HCT116 (cell line): ENCODE results near the gene SLAMF1. TPM values are rescaled to one million over a fixed set of nuclear protein-coding genes. Genes with fewer than 3 reads are reported as not detected.

Source experiments
- ATAC-seq: fragments of 200-7000 bp; cut with Tn5 transposase; 2 replicates; pipeline ENCODE4 v1.9.1; 2020; ENCODE audit warnings: mild to moderate bottlenecking, moderate library complexity
- BruUV-seq: library from RNA; stranded (reverse); fragments of 400-500 nt; replicated peaks from 2 replicates; lab custom pipeline; 2021; lab: Mats Ljungman, UMichigan
- CTCF ChIA-PET: fragments of 300-600 bp; sonication (Branson Sonifier 250); formaldehyde crosslinking; loops from one replicate; lab custom pipeline; 2021; ENCODE audit warnings: antibody characterized with exemption; lab: Charles Lee
- POLR2A ChIA-PET: fragments of 300-600, 350-600 bp; sonication (Branson Sonifier 250); formaldehyde crosslinking; loops from one replicate; lab custom pipeline; 2021; ENCODE audit warnings: antibody characterized with exemption; lab: Charles Lee
- RAD21 ChIA-PET, 2 experiments: fragments of 300-600 bp; sonication (Branson Sonifier 250); formaldehyde crosslinking; loops; one replicate each; lab custom pipeline; 2023; ENCODE audit warnings: low total read pairs in 2 of 2; ENCODE audit not compliant: uncharacterized antibody in 2 of 2, unreplicated experiment in 2 of 2, low non-redundant PET in 1 of 2; lab: Charles Lee
- DNase-seq: peaks from one replicate; pipeline ENCODE4 v3.0.0-alpha.2; 2010; ENCODE audit warnings: low read depth, low spot score
- H2AFZ ChIP-seq: fragments of 200-600 bp; shearing (Covaris generic), sonication (generic); 2 replicates; pipeline ENCODE4 v1.6.1; 2017; ENCODE audit warnings: low read depth, mixed run types, mixed read lengths, antibody characterized with exemption, low read length; ENCODE audit not compliant: poor library complexity, severe bottlenecking
- H3K27ac ChIP-seq: 2 replicates; pipeline ENCODE4 v1.5.1; 2012; ENCODE audit warnings: low read depth, low read length
- H3K27me3 ChIP-seq: fragments of 200-600 bp; sonication (generic); 2 replicates; pipeline ENCODE4 v1.6.1; 2016; ENCODE audit warnings: mixed run types, low read length, mixed read lengths; ENCODE audit not compliant: insufficient read depth
- H3K36me3 ChIP-seq, 2 experiments: fragments of 200-500 bp in 1 of 2; fragments of 200-600 bp in 1 of 2; sonication (Bioruptor generic) in 1 of 2; sonication (generic) in 1 of 2; 2 replicates each; pipeline versions ENCODE4 v1.5.1 to v1.6.1; 2014 to 2016; ENCODE audit warnings: low read length in 2 of 2, inconsistent platforms in 1 of 2, mixed read lengths in 1 of 2, mixed run types in 1 of 2; ENCODE audit not compliant: insufficient read depth in 2 of 2, control insufficient read depth in 1 of 2
- H3K4me1 ChIP-seq, 2 experiments: fragments of 200-600 bp in 1 of 2; sonication (generic) in 1 of 2; 2 replicates each; pipeline versions ENCODE4 v1.5.1 to v1.6.1; 2012 to 2017; ENCODE audit warnings: low read length in 2 of 2, inconsistent platforms in 1 of 2, mild to moderate bottlenecking in 1 of 2, mixed read lengths in 1 of 2, mixed run types in 1 of 2, moderate library complexity in 1 of 2; ENCODE audit not compliant: insufficient read depth in 2 of 2, control insufficient read depth in 1 of 2
- H3K4me2 ChIP-seq: fragments of 200-600 bp; sonication (generic); 2 replicates; pipeline ENCODE4 v1.6.1; 2017; ENCODE audit warnings: mixed run types, low read length, mixed read lengths
- H3K4me3 ChIP-seq, 2 experiments: fragments of 200-600 bp in 1 of 2; sonication (generic) in 1 of 2; replicated peaks in 1 of 2; 2 replicates each; pipeline ENCODE4 v1.5.1; 2011 to 2016; ENCODE audit warnings: low read length in 2 of 2, control low read depth in 1 of 2, low read depth in 1 of 2, mild to moderate bottlenecking in 1 of 2, mixed read lengths in 1 of 2, mixed run types in 1 of 2
- H3K79me2 ChIP-seq: fragments of 200-600 bp; sonication (generic); 2 replicates; pipeline ENCODE4 v1.6.1; 2017; ENCODE audit warnings: mild to moderate bottlenecking, mixed run types, low read length, moderate library complexity, mixed read lengths; ENCODE audit not compliant: insufficient read depth
- H3K9ac ChIP-seq: fragments of 200-600 bp; sonication (generic); 2 replicates; pipeline ENCODE4 v1.6.1; 2016; ENCODE audit warnings: low read length, mixed read lengths
- H3K9me2 ChIP-seq: fragments of 200-600 bp; sonication (generic), shearing (Covaris generic); 2 replicates; pipeline ENCODE4 v1.6.1; 2017; ENCODE audit warnings: mixed run types, mild to moderate bottlenecking, moderate library complexity; ENCODE audit not compliant: insufficient read depth
- H3K9me3 ChIP-seq, 2 experiments: fragments of 200-500 bp in 1 of 2; fragments of 200-600 bp in 1 of 2; sonication (Bioruptor generic) in 1 of 2; sonication (generic) in 1 of 2; 2 replicates each; pipeline ENCODE4 v1.6.1; 2014 to 2017; ENCODE audit warnings: low read length in 2 of 2, mixed read lengths in 2 of 2, inconsistent platforms in 1 of 2, low read depth in 1 of 2, mild to moderate bottlenecking in 1 of 2, mixed run types in 1 of 2, moderate library complexity in 1 of 2; ENCODE audit not compliant: control insufficient read depth in 1 of 2, insufficient read depth in 1 of 2
- H4K20me1 ChIP-seq: fragments of 200-600 bp; sonication (generic), shearing (Covaris generic); 2 replicates; pipeline ENCODE4 v1.6.1; 2017; ENCODE audit warnings: mixed run types, mild to moderate bottlenecking, moderate library complexity; ENCODE audit not compliant: insufficient read depth
- ATF3 ChIP-seq: IDR thresholded peaks from 2 replicates; pipeline ENCODE4 v1.6.1; 2012
- CBX3 ChIP-seq: IDR thresholded peaks from 2 replicates; pipeline ENCODE4 v1.6.1; 2012; ENCODE audit warnings: low read depth
- EGR1 ChIP-seq: IDR thresholded peaks from 2 replicates; pipeline ENCODE4 v1.6.1; 2012; ENCODE audit warnings: low read depth
- ELF1 ChIP-seq: IDR thresholded peaks from 2 replicates; pipeline ENCODE4 v1.6.1; 2012; ENCODE audit warnings: low read depth, borderline replicate concordance
- FOSL1 ChIP-seq: IDR thresholded peaks from 2 replicates; pipeline ENCODE4 v1.6.1; 2012; ENCODE audit warnings: low read depth
- MAX ChIP-seq: IDR thresholded peaks from 2 replicates; pipeline ENCODE4 v1.6.1; 2012
- POLR2A ChIP-seq: IDR thresholded peaks from 2 replicates; pipeline ENCODE4 v1.7.0; 2011; ENCODE audit warnings: borderline replicate concordance; ENCODE audit not compliant: insufficient read depth, insufficient read length; ENCODE audit errors: extremely low read depth
- POLR2AphosphoS5 ChIP-seq: IDR thresholded peaks from 2 replicates; pipeline ENCODE4 v1.6.1; 2011; ENCODE audit warnings: mild to moderate bottlenecking, low read depth, low read length, moderate library complexity
- RAD21 ChIP-seq: IDR thresholded peaks from 2 replicates; pipeline ENCODE4 v1.6.1; 2012; ENCODE audit warnings: low read depth, mild to moderate bottlenecking
- SIN3A ChIP-seq: IDR thresholded peaks from 2 replicates; pipeline ENCODE4 v1.6.1; 2012; ENCODE audit warnings: low read depth
- SP1 ChIP-seq: IDR thresholded peaks from 2 replicates; pipeline ENCODE4 v1.6.1; 2012; ENCODE audit warnings: low read depth
- SRF ChIP-seq: IDR thresholded peaks from 2 replicates; pipeline ENCODE4 v1.6.1; 2012; ENCODE audit warnings: low read depth
- TCF7L2 ChIP-seq: IDR thresholded peaks from 2 replicates; pipeline ENCODE4 v1.7.0; 2011; ENCODE audit warnings: borderline replicate concordance, inconsistent platforms; ENCODE audit not compliant: insufficient read depth, insufficient read length; ENCODE audit errors: extremely low read depth
- YY1 ChIP-seq: IDR thresholded peaks from 2 replicates; pipeline ENCODE4 v1.6.1; 2011; ENCODE audit warnings: low read length, low read depth, moderate library complexity, mild to moderate bottlenecking; ENCODE audit not compliant: insufficient replicate concordance; ENCODE audit errors: extremely low read depth
- ZNF274 ChIP-seq: fragments of 200-500 bp; sonication (Bioruptor generic); IDR thresholded peaks from 2 replicates; pipeline ENCODE4 v1.6.1; 2014; ENCODE audit warnings: mild to moderate bottlenecking, low read depth, low read length, inconsistent platforms
- intact Hi-C: fragments of 100-400 bp; cut with micrococcal nuclease; formaldehyde crosslinking; loops from 2 replicates; pipeline ENCODE4 v1.10.0; 2022
- total RNA-seq: library from RNA; stranded (reverse); gene quantifications from one replicate; pipeline ENCODE4 v1.2.1, GENCODE V29; 2021; ENCODE audit not compliant: unreplicated experiment
- TF ChIP-seq, protein P1 (sequence below), 3 experiments: fragments of 200-600 bp in 1 of 3; sonication (generic) in 1 of 3; IDR thresholded peaks in 2 of 3; conservative IDR thresholded peaks in 1 of 3; 2 replicates each; pipeline ENCODE4 v1.5.1; 2012 to 2017; ENCODE audit warnings: low read depth in 2 of 3, low read length in 2 of 3, antibody characterized with exemption in 1 of 3, borderline replicate concordance in 1 of 3, control low read depth in 1 of 3, mild to moderate bottlenecking in 1 of 3, mixed read lengths in 1 of 3, mixed run types in 1 of 3, moderate library complexity in 1 of 3; ENCODE audit not compliant: insufficient read depth in 1 of 3

The SLAMF1 gene
- total RNA-seq, 1 experiment from 2014 or later, result 0.30 TPM

- BruUV-seq, result no TSS peak
- Histone ChIP-seq H3K79me2 (no peaks in the 10 kb centered on the region), H3K4me3 (no peak overlapping the region), H3K27ac (no peak overlapping the region), H3K9me2 (no peaks in the 10 kb centered on the region), H3K9ac (no peak overlapping the region), H3K4me1 (no peaks in the 10 kb centered on the region), H3K27me3 (no peaks in the 10 kb centered on the region; the same call in 1 of the 2 replicates), H4K20me1 (no peaks in the 10 kb centered on the region), H3K9me3 (no peaks in the 10 kb centered on the region), H3K36me3 (no peaks in the 10 kb centered on the region), H2AFZ (no peak overlapping the region), H3K4me2 (no peak overlapping the region)
- ATAC-seq (no peak), DNase-seq (no peak)
- CTCF ChIA-PET, result interaction anchor here (1.1 kb wide), 1 partner anchor 29 kb away, joined by 3 read pairs; no protein-coding TSS in a partner anchor
- TF ChIP-seq SIN3A, result no peak
- RAD21 ChIA-PET, result no interaction called here
- POLR2A ChIA-PET, result no interaction called here
- intact Hi-C loops, result no loop called here
Observed at GRCh38 chr1:160578175-160578524, 68.7 kb downstream of the SLAMF1 start.

DNA sequence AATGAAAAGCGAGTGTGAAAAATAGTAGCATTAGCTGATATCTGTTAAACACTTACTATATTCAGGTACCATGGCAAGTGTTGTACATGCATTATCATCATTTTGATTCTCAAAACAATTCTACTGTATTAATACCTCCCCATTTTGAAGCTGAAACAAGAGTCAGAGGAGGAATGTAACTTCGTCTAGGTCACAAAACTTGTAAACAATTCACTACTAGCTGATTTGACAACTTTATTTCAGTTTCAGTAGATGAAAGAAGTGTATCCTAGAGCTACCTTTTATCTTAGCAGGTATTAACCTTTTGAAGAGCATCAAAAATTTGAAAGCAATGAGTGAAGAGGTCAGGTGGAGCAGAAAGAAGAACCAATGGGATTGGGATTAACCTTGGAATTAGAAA lies 69.2 kb downstream of the SLAMF1 start:
- H3K9me3 ChIP-seq, result no peaks in the 10 kb centered on the region
- H3K36me3 ChIP-seq, result no peaks in the 10 kb centered on the region
- POLR2A ChIA-PET, result no interaction called here
- DNase-seq, result no peak
- H3K9me2 ChIP-seq, result no peaks in the 10 kb centered on the region
- no peak overlapping the region for H3K27ac ChIP-seq
- no peak overlapping the region for H2AFZ ChIP-seq
- no TSS peak for BruUV-seq
- no peaks in the 10 kb centered on the region for H4K20me1 ChIP-seq
- H3K4me1 ChIP-seq, result no peaks in the 10 kb centered on the region
- H3K4me2 ChIP-seq, result no peak overlapping the region
- H3K79me2 ChIP-seq, result no peaks in the 10 kb centered on the region
- H3K4me3 ChIP-seq, result no peak overlapping the region
- CTCF ChIA-PET, result interaction anchor here (1.1 kb wide), 1 partner anchor 29 kb away, joined by 3 read pairs; no protein-coding TSS in a partner anchor
- no peak for ATAC-seq
- no peak overlapping the region for H3K9ac ChIP-seq
- H3K27me3 ChIP-seq, result no peaks in the 10 kb centered on the region; the same call in 1 of the 2 replicates
- RAD21 ChIA-PET, result no interaction called here
- intact Hi-C loops, result no loop called here
- TF ChIP-seq SRF, result no peak
- no peak for TF ChIP-seq ZNF274
- no peak for TF ChIP-seq SP1
- no peak for TF ChIP-seq POLR2A
- no peak for TF ChIP-seq FOSL1
- no peak for TF ChIP-seq TCF7L2
- no peak for TF ChIP-seq POLR2AphosphoS5
- TF ChIP-seq YY1, result no peak
- no peak for TF ChIP-seq MAX
- no peak for TF ChIP-seq EGR1
- TF ChIP-seq CBX3, result no peak
- TF ChIP-seq SIN3A, result no peak
- TF ChIP-seq ATF3, result no peak
- no peak for TF ChIP-seq ELF1
- TF ChIP-seq, protein P1, sequence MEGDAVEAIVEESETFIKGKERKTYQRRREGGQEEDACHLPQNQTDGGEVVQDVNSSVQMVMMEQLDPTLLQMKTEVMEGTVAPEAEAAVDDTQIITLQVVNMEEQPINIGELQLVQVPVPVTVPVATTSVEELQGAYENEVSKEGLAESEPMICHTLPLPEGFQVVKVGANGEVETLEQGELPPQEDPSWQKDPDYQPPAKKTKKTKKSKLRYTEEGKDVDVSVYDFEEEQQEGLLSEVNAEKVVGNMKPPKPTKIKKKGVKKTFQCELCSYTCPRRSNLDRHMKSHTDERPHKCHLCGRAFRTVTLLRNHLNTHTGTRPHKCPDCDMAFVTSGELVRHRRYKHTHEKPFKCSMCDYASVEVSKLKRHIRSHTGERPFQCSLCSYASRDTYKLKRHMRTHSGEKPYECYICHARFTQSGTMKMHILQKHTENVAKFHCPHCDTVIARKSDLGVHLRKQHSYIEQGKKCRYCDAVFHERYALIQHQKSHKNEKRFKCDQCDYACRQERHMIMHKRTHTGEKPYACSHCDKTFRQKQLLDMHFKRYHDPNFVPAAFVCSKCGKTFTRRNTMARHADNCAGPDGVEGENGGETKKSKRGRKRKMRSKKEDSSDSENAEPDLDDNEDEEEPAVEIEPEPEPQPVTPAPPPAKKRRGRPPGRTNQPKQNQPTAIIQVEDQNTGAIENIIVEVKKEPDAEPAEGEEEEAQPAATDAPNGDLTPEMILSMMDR (IDR thresholded peaks at IDR 0.05 in 2 of 3, conservative IDR thresholded peaks at IDR 0.05 in 1 of 3; ENCODE audit: borderline replicate concordance in 1 of 3, insufficient read depth in 1 of 3, low read depth in 2 of 3, low read length in 2 of 3), result no peak
- no peak for TF ChIP-seq RAD21
